ENCODE results near the gene EEIG2. TPM values are rescaled to one million over a fixed set of nuclear protein-coding genes. Genes with fewer than 3 reads are reported as not detected.

The EEIG2 gene
- total and polyA plus RNA-seq, 9 of the 15 experiments (the other 6 are each of a cell fraction or from before 2014, with no cell fraction given), result 6.1 to 26.9 (median 15.2) TPM

- no peak for TF ChIP-seq PHF8 (IDR thresholded peaks at IDR 0.05; ENCODE audit: borderline replicate concordance, low read length)
- TF ChIP-seq NR1H2 (CRISPR knock-in tag; IDR thresholded peaks at IDR 0.05), result no peak
- peak; percentile 93 for TF ChIP-seq ATF3 (IDR thresholded peaks at IDR 0.05)
- no peak for TF ChIP-seq ATF3 (CRISPR knock-in tag; conservative IDR thresholded peaks at IDR 0.05)
- TF ChIP-seq ATF7 (IDR thresholded peaks at IDR 0.05), result peak; percentile 77; the same call in 1 of the 2 replicates
- TF ChIP-seq SP2 (IDR thresholded peaks at IDR 0.05; ENCODE audit: extremely low read depth, low read depth, low read length, poor library complexity, severe bottlenecking), result no peak
- peak; percentile 66; the same call in 1 of the 2 replicates for TF ChIP-seq RNF2 (IDR thresholded peaks at IDR 0.05)
- TF ChIP-seq ADNP (tag; IDR thresholded peaks at IDR 0.05), result peak; percentile 72
- TF ChIP-seq TFAP4 (CRISPR knock-in tag; IDR thresholded peaks at IDR 0.05; ENCODE audit: borderline replicate concordance), result no peak
- 0 out of 2 replicates have a peak, but pooled peaks have one; percentile 8 for TF ChIP-seq VEZF1 (CRISPR knock-in tag; IDR thresholded peaks at IDR 0.05)
- no peak for TF ChIP-seq NFIX (CRISPR knock-in tag; IDR thresholded peaks at IDR 0.05; ENCODE audit: low read depth)
- TF ChIP-seq MEIS2 (IDR thresholded peaks at IDR 0.05; ENCODE audit: partially characterized antibody), result peak; percentile 88
- no peak for TF ChIP-seq ZNF354B (CRISPR knock-in tag; IDR thresholded peaks at IDR 0.05)
- 0 out of 4 replicates have a peak, but pooled peaks of 1 of the 2 experiments have one; percentile 37 for TF ChIP-seq RCOR1 (IDR thresholded peaks at IDR 0.05; ENCODE audit: borderline replicate concordance in 1 of 2, low read depth in 2 of 2, low read length in 2 of 2)
- no peak for TF ChIP-seq ZNF407 (IDR thresholded peaks at IDR 0.05; ENCODE audit: low read depth)
- TF ChIP-seq MAFF (IDR thresholded peaks at IDR 0.05; ENCODE audit: low read length), result peak; percentile 38; the same call in 1 of the 2 replicates
Measured at GRCh38 chr1:108521990-108522393, 37.9 kb upstream of the EEIG2 start (continued).

Data from K562 (cell line).